GM21717 (cell line): ENCODE data around the gene MAP4K5.
A peak's percentile ranks its signal among the peaks of the same experiment; 100 is the strongest.
"Not testable (repeated sequence)": the region's sequence is repeated elsewhere in the genome, so short reads cannot be mapped to it uniquely, and the experiment has no call there.

Source experiments
- ATAC-seq: cut with Tn5 transposase; IDR thresholded peaks from one replicate; pipeline ENCODE4 v1.9.1; 2021; ENCODE audit warnings: mild to moderate bottlenecking, moderate library complexity; ENCODE audit not compliant: unreplicated experiment

Gene MAP4K5

DNA sequence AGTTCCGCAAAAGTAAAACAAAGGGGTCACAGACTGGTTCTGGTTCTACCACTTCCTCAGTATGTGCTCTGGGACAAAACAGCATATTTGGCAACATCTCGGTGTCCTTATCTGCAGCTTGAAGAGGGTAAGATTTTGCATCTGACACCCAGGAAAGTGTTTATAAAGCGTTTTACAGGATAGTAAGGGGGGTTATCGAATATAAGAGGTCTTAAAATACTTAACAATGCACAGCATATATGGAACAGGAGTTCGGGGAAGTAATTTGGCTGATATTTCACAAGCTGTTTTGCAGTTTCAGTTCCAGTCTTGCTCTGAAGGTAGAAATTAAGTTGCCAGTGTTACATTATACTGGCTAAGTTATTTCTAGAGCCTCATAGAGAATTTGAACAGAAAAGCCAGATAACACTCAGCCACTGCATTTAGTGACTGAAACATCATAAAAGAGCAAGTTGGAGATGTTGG, 904 bp upstream of the MAP4K5 start:
- peak; percentile 11 for ATAC-seq

DNA sequence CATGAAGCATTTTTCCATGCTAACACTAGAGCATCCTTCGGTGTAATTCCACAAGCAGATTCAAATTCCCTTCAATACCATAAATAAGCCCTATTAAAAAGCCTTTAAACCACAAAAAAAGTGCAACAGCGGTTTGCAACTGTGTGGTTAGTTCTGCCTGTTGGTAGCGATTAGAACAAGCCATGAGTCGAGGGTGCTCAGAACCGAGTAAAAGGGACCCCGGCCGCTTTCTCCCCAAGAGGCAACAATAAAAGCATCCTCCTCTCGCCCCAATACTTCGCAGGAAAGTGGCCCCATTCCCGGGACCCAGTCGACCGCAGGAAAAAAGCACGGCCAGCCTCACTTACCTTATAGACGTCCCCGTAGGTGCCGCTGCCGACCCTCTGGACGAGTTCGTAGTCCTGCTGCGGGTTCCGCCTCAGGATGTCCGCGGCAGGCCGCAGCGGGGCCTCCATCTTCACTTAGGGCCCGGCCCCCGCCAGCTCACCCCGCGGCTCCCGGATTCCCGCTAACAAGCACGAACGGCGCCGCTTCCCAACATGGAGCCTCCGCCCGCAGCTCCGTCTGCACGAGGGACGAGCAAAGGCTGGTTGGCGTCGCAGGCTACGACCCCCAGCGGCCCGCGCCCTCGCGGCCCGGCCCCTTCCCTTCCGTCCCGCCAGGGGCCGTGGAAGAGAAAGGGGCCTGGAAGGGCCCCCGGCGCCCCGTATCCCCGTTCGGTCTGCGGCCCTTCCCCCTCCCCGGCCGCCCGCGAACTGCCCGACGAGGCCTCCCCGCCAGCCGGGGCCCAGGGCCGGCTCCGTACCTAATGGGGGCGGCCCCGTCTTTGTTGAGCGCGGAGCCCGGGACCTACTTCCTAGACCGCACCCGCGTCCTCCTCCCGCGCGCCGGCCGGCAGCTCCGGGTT, 521 bp downstream of the MAP4K5 start:
- ATAC-seq: peak; percentile 35

DNA sequence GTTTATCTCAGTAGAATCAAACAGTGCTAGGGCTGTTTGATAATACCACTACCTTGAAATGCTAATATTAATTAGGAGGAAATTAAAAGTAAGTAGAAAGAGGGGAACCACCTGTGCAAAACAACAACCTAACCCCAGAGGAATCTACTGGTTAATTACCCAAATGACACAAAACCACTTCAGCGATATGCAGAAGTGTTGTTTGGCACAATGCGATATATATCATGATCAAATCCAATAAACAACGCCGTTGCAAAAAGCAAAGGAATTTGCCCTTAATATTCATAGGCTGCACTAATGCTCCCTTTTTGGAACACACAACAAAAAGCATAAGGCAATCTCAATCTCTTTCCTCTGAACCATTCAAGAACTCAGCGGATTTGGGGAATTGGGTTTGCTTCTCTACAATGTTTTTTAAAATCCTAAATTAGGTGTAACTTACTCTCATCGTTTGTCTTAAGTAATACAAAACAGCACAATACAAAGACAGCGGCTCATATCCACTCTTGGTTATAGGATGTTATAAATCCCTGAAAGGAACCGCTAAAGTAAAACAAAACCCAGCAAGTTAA, 1.5 kb downstream of the MAP4K5 start:
- ATAC-seq: no peak

DNA sequence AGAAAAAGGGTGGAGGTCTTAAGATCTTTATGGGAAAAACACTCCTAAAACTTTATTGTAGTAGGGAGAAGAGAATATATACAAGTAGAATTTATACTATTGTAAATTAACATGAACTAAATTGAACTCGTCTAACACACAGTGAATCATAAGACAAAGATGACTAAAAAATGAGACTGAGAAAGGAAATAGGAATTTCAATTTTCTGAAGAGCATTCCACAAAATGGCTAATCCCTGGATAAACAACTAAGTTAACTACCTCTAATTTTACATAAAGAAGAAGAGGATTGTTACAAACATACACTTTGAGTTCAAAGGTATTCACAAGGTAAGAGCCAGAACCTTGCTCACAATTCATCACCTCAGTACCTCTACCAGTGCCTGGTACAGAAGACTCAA, 2.0 kb downstream of the MAP4K5 start:
- ATAC-seq: no peak

DNA sequence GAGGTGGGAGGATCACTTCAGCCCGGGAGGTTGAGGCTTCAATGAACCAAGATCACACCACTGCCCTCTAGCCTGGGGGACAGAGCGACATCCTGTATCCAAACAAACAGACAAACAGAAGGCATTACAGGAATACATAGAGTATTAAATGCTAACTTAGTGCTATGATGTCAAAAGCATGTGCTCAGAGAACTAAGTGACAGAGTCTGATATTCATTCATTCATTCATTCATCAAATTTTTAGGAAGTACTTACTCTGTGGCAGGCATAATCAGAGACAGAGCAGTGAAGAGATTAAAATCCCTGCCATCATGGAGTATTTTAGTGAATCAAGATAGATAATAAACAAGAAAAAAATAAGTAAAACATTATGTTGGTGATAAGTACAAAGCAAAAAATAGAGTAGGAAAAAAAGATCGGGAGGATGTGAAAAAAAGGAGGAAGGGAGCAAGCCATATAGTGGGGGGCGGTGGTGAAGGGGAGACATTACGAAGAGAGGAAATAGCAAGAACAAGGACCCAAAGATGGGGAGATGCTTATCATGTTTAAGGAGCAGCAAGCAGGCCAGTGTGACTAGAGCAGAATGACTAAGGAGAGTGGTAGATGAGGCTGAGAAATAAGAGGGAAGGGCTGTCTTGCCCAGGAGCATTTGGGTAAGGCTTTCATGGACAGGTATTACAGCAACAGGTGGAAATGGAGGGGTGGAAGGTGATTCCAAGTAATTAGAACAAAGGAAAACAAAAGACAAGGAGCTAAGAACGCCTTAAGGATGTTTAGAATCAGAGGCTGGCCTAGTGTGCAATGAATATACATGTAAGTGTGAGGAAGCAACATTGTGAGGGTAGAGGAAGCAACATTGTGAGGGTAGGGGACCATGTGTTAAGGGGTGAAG, 2.8 kb downstream of the MAP4K5 start:
- no peak for ATAC-seq

DNA sequence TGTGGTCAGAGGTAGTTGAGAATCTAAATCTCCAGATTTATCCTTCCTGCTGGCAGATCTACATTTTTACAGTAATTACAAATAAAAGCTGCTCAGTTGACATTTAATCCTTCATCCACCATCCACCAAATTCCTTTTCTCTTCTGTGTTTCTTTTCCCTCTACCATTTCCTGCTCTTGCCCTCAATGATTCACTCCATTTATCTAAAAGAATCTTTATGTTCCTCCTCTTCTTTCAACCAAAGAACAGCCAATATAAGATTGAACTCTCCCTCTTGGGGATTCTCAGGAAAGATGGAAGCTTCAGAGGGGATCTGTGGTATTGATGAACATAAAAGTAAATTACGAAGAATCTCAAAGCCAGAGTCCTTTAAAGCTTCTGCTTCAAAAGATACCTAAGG, 4.4 kb downstream of the MAP4K5 start:
- ATAC-seq: no peak

DNA sequence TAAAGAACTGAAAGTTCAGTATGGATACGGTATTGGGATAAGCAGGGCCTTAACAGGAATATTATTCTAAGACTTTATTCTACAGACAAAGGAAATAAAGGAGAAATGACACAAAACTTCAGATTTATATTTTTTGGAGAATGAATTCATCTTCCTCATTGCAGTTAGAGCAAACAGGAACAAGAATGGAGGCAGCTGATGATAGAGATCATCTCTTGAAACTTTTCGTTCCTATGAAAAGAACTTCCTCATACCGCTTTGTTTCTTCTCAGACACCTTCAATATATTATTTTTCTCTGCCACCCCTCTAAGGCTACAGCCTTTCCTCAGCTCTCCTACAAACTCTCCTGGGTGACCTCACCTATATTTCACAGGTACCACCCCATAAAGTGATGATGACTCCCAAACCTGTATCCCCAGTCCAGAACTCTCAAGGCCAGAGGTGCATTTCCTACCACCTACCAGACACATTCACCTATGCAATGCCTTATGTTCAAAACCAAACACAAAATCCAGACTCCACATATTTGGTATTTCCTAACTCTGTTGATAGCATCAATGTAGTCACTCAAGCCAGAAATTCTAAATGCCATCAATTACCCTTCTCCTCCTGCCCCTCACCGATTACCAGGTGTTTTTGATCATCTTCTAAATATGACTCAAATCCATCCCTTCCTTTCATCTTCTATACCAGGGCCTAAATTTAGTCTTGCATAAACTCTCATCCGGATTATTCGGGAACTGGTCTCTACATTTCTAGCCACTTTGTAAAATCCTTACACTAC, 7.4 kb downstream of the MAP4K5 start:
- no peak for ATAC-seq

DNA sequence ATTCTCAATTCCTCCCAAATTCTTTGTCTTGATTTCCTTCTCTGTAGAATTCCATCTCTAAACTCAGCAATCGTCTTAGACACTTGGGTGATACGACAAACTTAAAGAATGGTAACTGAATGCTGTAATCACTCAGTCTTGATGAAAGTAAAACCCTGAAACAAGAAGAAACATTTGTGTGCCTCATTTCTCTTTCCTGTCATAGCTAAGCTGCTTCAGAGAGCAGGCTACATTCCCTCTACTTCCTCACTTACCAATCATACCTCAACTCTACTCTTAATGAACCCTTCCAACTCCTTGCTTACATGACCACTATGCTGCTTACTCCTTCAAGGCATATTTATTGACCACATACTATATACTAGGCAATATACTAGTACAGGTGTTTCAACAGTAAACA, 8.3 kb downstream of the MAP4K5 start:
- ATAC-seq: no peak

DNA sequence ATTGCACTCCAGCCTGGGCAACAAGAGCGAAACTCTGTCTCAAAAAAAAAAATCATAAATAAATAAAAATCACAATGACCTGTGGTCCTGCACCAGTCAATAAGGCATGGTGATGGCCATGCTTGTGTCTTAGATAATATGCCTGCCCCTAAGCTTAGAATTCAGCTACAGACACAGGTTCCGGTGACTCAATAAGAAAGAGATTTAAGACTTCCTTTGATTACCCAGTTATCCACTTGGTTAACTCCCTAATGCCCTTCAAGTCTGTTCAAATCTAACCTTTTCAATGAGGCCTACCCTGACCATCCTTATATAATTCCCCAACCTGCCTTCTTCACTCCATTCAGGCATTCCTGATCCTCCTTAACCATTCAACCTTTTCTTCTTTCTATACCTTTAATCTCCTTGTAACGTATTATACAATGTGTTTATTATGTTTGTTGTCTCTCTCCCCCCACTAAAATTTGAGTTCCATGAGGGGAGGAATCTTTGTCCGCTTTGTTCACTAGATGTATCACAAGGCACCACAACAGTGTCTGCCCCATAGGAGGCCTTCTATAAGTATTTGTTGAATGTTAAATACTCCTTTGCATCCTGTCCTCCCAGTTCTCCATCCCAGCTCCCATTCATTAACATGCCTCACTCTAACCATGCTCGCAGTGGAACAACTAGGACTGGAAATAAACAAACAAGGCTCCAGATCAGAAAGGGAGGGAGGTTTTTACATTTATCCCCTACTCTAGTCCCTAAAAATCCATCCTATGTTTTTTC, 8.9 kb downstream of the MAP4K5 start:
- no peak for ATAC-seq

DNA sequence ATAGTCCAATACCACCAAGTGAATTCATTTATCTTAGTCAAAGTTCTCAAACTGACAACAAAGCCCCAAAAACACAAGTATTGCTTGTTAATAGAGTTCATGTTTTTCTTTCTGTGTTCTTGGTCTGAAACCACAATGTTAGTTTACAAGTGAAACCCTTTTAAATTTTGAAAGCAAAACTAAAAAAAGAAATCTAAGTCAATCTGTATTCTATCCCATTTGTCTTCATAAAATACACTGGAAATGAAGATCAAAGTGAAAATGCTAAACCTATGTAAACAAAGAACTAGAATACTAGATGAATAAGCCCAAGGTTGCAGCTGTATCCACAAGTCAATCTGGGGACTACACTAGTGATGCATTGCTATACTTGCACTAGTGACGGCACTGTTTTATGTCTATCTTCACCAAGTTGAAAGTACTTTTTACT, 10.4 kb downstream of the MAP4K5 start:
- ATAC-seq: peak; percentile 70

DNA sequence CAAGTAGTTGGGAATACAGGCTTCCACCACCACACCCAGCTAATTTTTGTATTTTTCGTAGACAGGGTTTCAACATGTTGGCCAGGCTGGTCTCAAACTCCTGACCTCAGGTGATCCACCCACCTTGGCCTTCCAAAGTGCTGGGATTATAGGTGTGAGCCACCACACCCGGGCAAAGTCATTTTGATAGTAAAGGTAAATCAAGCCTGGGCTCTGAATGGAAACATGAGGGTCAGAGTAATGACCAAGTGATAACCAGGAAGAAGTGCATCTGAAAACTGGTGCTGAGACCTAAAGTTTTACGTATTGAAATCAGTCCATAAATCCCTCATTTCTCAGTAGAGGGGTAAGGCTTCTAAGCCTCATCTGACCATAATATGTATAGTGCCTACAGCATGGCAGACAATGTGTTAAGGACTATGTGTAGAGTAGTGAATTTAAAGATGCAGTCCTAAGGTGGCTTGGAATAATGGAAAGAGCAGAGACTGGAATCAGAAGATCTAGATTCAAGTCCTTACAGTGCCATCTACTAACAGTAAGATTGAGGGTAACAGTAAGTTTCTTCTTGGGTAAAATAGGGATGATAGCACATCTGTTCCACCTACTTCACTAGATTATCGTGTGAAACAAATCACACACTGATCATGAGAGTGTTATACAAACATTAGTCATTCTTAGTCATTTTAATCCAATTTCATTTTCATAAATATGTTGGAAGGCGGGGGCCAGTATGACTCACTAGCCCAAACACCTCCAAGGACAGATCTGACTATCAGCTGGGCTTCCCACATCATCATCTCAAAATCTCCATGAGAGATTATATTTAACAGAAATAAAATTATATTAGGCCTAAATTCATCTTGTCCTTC, 11.2 kb downstream of the MAP4K5 start:
- peak; percentile 80 for ATAC-seq

DNA sequence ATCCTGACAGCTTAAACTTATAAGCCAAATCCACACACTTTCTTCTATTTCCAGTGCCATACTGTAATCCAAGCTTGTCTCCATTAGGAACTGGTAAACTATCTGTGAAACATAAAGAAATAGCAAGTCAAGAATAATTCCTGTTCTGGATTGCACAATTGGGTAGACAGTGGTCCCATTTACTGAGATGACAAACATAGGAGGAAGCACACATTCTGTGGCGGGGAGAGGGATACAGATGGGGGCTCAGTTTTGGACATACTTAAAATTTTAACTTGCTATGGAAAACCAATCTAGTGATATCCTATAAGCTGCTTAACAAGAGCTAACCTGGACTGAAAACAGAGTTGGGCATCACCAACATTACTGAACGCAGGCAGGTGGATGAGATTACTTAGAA, 16.3 kb downstream of the MAP4K5 start:
- ATAC-seq: no peak

DNA sequence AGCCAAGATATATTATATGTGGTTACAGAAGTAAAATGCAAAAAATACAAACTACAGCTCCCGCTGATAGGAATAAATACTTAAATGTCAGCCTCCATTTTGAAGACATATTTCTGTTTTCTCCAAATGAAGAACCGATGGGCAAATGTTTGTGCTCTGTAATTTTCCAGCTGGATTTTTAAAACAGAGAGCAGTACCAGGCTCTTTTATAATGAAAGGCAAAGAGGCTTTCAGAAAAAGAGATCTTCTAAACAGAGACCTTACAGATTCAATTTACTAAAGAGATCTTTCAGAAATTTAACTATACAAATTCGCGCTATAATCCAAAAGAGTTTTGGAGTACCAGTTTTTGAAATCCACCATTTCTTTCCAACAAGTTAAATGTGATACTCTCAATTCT, 19.9 kb downstream of the MAP4K5 start:
- no peak for ATAC-seq

DNA sequence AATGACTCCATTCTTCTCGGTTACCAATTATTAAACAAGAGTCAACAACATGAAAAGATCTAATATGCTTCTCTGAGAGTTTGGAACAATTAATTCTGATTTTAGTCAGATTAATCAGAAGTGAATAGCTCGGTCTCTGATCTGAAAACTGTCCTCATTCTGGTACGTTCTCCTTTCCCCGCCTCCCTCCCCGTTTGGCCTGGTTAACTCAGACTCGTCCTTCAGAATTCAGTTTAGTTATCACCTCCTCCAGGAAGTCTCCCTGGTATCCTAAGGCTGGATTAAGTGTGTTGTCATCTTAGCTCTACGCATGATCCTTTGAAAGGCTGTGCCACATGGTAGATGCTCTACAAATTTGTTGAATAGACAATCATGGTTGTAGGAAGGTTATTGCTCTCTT, 22.2 kb downstream of the MAP4K5 start:
- ATAC-seq: no peak

DNA sequence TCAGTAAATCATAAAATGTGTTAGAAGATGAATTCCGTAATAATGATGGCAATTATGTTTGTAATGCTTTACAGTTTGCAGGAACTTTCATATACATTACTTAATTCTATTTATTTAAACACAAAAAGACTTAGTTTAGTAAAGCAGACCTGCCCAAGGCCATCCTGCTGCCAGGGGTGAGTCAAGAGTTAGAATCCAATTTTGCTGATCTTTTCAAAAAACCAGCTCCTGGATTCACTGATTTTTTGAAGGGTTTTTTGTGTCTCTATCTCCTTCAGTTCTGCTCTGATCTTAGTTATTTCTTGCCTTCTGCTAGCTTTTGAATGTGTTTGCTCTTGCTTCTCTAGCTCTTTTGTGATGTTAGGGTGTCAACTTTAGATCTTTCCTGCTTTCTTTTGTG, 25.3 kb downstream of the MAP4K5 start:
- not testable (repeated sequence) for ATAC-seq

DNA sequence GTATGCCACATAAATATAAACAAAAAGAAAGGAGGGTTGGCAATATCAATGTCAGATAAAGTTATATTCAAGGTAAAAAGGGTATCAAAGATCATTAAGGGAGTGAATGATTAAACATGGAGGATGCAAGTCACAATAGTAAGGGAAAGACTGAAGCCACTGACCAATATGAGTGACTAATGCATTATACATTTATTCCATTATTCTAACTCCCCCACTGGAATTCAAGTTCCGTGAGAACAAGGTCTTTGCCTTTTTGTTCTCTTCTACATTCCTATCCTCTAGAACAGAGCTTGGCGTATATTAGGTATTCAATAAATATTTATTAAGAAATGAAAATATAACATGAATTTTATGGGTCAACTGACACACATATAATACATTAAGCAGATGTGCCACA, 30.7 kb downstream of the MAP4K5 start:
- no peak for ATAC-seq

DNA sequence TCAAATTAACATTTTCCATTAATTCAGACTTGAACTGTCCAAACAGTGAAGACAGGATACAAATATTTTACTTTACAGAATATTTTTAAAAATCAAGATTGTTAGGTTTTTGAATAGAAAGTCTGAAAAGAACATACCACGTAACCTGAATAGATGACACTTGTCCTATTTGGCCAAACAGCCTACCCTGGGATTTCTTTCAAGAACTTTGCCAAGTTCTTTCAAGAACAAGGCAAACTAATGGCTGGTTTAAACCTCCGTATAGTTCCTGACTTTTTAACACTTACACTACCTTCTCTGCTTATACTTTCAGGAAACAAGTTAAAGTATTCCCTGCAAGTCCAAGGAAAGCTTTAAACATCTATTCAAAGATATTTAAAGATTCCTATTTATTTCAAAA, 35.0 kb downstream of the MAP4K5 start:
- ATAC-seq: no peak

DNA sequence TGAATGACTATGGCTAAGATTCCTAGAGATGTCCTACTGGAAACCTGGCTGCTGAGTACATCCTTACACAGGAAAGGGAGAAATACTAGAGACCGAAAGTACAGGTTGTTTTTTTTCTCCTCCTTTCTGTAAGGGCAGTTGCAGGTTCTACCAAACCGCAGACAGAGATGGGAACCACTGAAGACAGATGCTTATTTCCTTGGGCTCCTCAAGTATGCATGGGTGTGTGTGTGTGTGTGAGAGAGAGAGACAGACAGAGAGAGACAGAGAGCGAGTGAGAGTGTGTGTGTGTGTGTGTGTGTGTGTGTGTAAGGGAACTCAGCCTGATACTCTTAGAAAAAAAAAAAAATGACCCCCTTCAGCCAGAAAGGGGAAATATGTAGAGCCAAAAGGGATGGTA, 42.5 kb downstream of the MAP4K5 start:
- no peak for ATAC-seq

DNA sequence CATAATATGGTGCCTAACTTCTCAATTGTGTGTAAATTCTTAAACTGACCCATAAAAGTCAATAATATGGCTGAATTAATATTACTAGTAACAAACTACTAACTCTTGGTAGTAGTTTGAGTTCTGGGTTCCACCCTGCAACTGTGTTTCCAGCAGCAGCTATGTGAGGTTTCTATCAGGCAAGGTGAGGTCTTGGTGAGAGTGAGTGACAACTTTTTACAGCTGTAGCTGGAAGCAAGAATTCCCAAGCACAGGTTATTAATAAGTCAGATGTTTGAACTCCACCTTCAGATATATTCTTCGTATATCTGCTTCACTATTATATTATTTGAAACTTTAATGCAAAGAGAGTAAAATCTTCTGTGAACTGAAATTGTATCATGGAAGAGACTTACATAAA, 43.8 kb downstream of the MAP4K5 start:
- no peak for ATAC-seq
